Measurements from ENCODE around the gene RPS6KA5. TPM values are rescaled to one million over a fixed set of nuclear protein-coding genes. Genes with fewer than 3 reads are reported as not detected.
"Not testable (repeated sequence)": the region's sequence is repeated elsewhere in the genome, so short reads cannot be mapped to it uniquely, and the experiment has no call there.

Gene RPS6KA5
- total RNA-seq, result 0.86 and 0.97 TPM in 2 replicates

- H3K4me3 ChIP-seq (ENCODE audit: low read depth, low read length), result peak within 1 kb of the TSS; percentile 85
- TF ChIP-seq CTCF (IDR thresholded peaks at IDR 0.05; ENCODE audit: insufficient read depth, low read depth, low read length), result no peak
- DNase-seq (ENCODE audit: low read depth), result peak; percentile 100
Observed at GRCh38 chr14:91060351-91061055, at the start of gene RPS6KA5. Gene RPS6KA5, minus strand, starts transcription at chr14:91060641. Its CDS starts 207 bp downstream, at chr14:91060434.

GRCh38 chr14:91108941-91109611, 48.6 kb upstream of the RPS6KA5 start:
- H3K4me3 ChIP-seq (ENCODE audit: low read depth, low read length), result no peak overlapping the region
- no peak for TF ChIP-seq CTCF (IDR thresholded peaks at IDR 0.05; ENCODE audit: insufficient read depth, low read depth, low read length)
- no peak for DNase-seq (ENCODE audit: low read depth)

- TF ChIP-seq CTCF (IDR thresholded peaks at IDR 0.05; ENCODE audit: insufficient read depth, low read depth, low read length), result no peak
- no peak for DNase-seq (ENCODE audit: low read depth)
Observed at GRCh38 chr14:91103116-91103515, 42.7 kb upstream of the RPS6KA5 start.

GRCh38 chr14:91100102-91100501, 39.7 kb upstream of the RPS6KA5 start:
- TF ChIP-seq CTCF (IDR thresholded peaks at IDR 0.05; ENCODE audit: insufficient read depth, low read depth, low read length), result no peak
- DNase-seq (ENCODE audit: low read depth), result no peak
- no peak overlapping the region for H3K4me3 ChIP-seq (ENCODE audit: low read depth, low read length)

More at GRCh38 chr14:91103116-91103515, 42.7 kb upstream of the RPS6KA5 start:
- no peak overlapping the region for H3K4me3 ChIP-seq (ENCODE audit: low read depth, low read length)

GRCh38 chr14:91098591-91098990, 38.1 kb upstream of the RPS6KA5 start:
- no peak overlapping the region for H3K4me3 ChIP-seq (ENCODE audit: low read depth, low read length)
- no peak for TF ChIP-seq CTCF (IDR thresholded peaks at IDR 0.05; ENCODE audit: insufficient read depth, low read depth, low read length)
- DNase-seq (ENCODE audit: low read depth), result no peak

GRCh38 chr14:91097657-91098056, 37.2 kb upstream of the RPS6KA5 start:
- not testable (repeated sequence) for DNase-seq (ENCODE audit: low read depth); H3K4me3 ChIP-seq (ENCODE audit: low read depth, low read length)

- no peak for DNase-seq (ENCODE audit: low read depth)
- no peak overlapping the region for H3K4me3 ChIP-seq (ENCODE audit: low read depth, low read length)
- TF ChIP-seq CTCF (IDR thresholded peaks at IDR 0.05; ENCODE audit: insufficient read depth, low read depth, low read length), result no peak
Observed at GRCh38 chr14:91095178-91095577, 34.7 kb upstream of the RPS6KA5 start.
